ENCODE results near the gene VPS13D.

DNA sequence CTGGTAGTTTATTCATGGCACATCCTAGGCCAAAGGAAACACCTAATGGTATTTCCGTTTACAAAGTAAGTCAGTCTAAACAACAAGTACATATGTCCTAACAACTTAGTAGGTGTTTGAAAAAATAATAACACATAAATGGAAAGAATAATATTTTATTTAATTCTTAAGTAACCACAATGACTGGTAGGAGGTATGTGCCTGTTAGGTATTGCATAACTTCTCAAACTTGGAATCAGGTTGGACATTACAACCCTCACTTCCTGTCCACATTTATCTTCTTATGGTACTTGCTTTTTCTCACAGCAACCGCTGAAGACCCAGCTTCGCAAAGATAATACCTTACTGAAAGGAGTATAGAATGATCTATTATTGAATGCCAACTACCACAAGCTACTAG lies 64.2 kb downstream of the VPS13D start:
- TF ChIP-seq YY1 (IDR thresholded peaks at IDR 0.05; ENCODE audit: insufficient read depth, insufficient read length) = no peak
- TF ChIP-seq ZNF274 (IDR thresholded peaks at IDR 0.05; ENCODE audit: low read depth, low read length) = no peak

Data from NT2/D1 (cell line).